Omental fat pad (tissue), 4 donors: ENCODE measurements around the gene CDK5. TPM values are rescaled to one million over a fixed set of nuclear protein-coding genes. Genes with fewer than 3 reads are reported as not detected.

Experiments used
- ATAC-seq: fragments of 150-250 bp; one replicate; pipeline ENCODE4 v1.9.1; 2016; ENCODE audit warnings: mild to moderate bottlenecking, moderate library complexity; ENCODE audit not compliant: low FRiP score
- DNase-seq: peaks from one replicate; pipeline ENCODE4 v3.0.0-alpha.2; 2019; ENCODE audit warnings: low spot score
- CTCF ChIP-seq, 3 donors: fragments of 450-650 bp; IDR thresholded peaks; one replicate each; pipeline ENCODE4 v1.5.1; 2016 to 2017; ENCODE audit warnings: antibody characterized with exemption in 3 of 3, mild to moderate bottlenecking in 3 of 3, moderate library complexity in 2 of 3
- total RNA-seq, 4 donors: library from RNA; depleted of rRNA; stranded (reverse); fragments of >200 nt; gene quantifications; one replicate each; pipeline ENCODE4 v1.1.0, GENCODE V29; 2016

CDK5 gene
- total RNA-seq, 4 donors from 2014 or later: 6.1 to 10.4 (median 7.9) TPM

GRCh38 chr7:151076863-151077704, 19.4 kb upstream of the CDK5 start:
- DNase-seq (no peak), ATAC-seq (no peak)
- no peak for TF ChIP-seq CTCF (IDR thresholded peaks at IDR 0.05)

GRCh38 chr7:151075978-151076426, 18.3 kb upstream of the CDK5 start:
- no peak for ATAC-seq
- DNase-seq: no peak
- TF ChIP-seq CTCF (IDR thresholded peaks at IDR 0.05): no peak

DNA sequence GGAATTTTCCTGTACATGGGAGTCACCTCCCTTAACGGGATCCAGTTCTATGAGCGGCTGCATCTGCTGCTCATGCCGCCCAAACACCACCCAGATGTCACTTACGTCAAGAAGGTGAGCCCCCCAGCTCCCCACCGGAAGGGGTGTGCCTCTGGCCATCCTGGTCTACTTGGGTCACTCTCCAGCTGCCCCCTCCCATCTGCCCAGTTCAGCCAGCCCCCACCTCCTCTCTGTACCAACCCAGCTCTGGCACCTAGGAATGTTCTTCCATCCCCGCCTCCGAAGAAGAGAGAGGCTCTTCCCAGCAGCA, 17.9 kb upstream of the CDK5 start:
- ATAC-seq (no peak), DNase-seq (no peak)
- TF ChIP-seq CTCF (IDR thresholded peaks at IDR 0.05): no peak

GRCh38 chr7:151074817-151075661, 17.3 kb upstream of the CDK5 start:
- DNase-seq (no peak), ATAC-seq (no peak)
- no peak for TF ChIP-seq CTCF (IDR thresholded peaks at IDR 0.05)

GRCh38 chr7:151073990-151074389, 16.3 kb upstream of the CDK5 start:
- DNase-seq: no peak
- no peak for ATAC-seq
- TF ChIP-seq CTCF (IDR thresholded peaks at IDR 0.05): no peak

DNA sequence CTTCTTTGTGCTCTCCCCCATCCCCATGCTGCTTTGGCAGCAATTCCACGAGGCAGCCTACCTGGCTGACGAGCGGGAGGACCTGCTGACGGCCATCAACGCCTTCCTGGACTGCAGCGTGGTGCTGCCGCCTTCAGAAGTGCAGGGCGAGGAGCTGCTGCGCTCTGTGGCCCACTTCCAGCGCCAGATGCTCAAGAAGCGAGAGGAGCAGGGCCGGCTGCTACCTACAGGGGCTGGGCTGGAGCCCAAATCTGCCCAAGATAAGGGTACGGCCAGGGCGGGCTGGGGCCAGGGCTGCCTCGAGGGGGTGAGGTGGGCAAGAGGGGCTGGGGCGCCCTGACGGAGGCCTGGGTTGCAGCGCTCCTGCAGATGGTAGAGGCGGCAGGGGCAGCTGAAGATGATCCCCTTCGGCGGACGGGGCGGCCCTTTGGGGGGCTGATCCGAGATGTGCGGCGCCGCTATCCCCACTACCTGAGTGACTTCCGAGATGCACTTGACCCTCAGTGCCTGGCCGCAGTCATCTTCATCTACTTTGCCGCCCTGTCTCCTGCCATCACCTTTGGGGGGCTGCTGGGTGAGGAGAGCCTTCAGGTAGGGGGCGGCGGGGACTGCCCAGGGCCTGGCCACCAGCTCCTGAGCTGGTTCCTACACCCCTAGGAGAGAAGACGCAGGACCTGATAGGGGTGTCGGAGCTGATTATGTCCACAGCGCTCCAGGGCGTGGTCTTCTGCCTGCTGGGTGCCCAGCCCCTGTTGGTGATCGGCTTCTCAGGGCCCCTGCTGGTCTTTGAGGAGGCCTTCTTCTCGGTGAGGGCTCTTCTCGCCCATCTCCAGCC, 13.6 kb upstream of the CDK5 start:
- ATAC-seq: no peak
- TF ChIP-seq CTCF (IDR thresholded peaks at IDR 0.05): no peak

More for the DNA sequence above, 13.6 kb upstream of the CDK5 start:
- DNase-seq: no peak
